ENCODE data around the gene FCHO1. TPM values are rescaled to one million over a fixed set of nuclear protein-coding genes. Genes with fewer than 3 reads are reported as not detected.
A peak's percentile ranks its signal among the peaks of the same experiment; 100 is the strongest.

Gene FCHO1
- total and polyA plus RNA-seq, 4 donors: 1.5 to 6.9 (median 2.3) TPM

- H3K27ac ChIP-seq (ENCODE audit: low read depth in 1 of 2, low read length in 2 of 2): no peak overlapping the region
- H3K27me3 ChIP-seq (ENCODE audit: control insufficient read depth in 1 of 2, insufficient read depth in 2 of 2, low read length in 1 of 2): no peaks in the 10 kb centered on the region
- no peak for ATAC-seq (ENCODE audit: low FRiP score)
- H3K9me3 ChIP-seq (ENCODE audit: control insufficient read depth, low read length): no peaks in the 10 kb centered on the region
- no peaks in the 10 kb centered on the region for H3K36me3 ChIP-seq (ENCODE audit: control insufficient read depth in 1 of 2, insufficient read depth in 2 of 2, low read length in 1 of 2)
- no peaks in the 10 kb centered on the region for H3K4me1 ChIP-seq (ENCODE audit: control insufficient read depth in 1 of 2, insufficient read depth in 2 of 2, low read length in 2 of 2)
- intact Hi-C loops (cut with DNase I): no loop called here
- DNase-seq: no peak
- 77 to 81% methylated on average over 13 of the region's 13 CpGs for WGBS, 2 donors
- no peak overlapping the region for H3K4me3 ChIP-seq (ENCODE audit: low read length in 2 of 2)
These were observed 66.5 kb downstream of the FCHO1 start for GRCh38 chr19:17817668-17818363.

GRCh38 chr19:17821190-17821589, 69.9 kb downstream of the FCHO1 start, which contains the start of gene INSL3:
Gene INSL3, minus strand, starts transcription at chr19:17821519. Its CDS starts 13 bp downstream, at chr19:17821506.
- ATAC-seq (ENCODE audit: low FRiP score) (no peak), DNase-seq (no peak)
- H3K4me1 ChIP-seq (ENCODE audit: control insufficient read depth in 1 of 2, insufficient read depth in 2 of 2, low read length in 2 of 2): no peaks in the 10 kb centered on the region
- no peak within 1 kb of the TSS for H3K27ac ChIP-seq (ENCODE audit: low read depth in 1 of 2, low read length in 2 of 2)
- no peaks in the 10 kb centered on the region for H3K27me3 ChIP-seq (ENCODE audit: control insufficient read depth in 1 of 2, insufficient read depth in 2 of 2, low read length in 1 of 2)
- 50 to 63% methylated on average over 33 to 34 of the region's 34 CpGs for WGBS, 2 donors
- H3K4me3 ChIP-seq (ENCODE audit: low read length in 2 of 2): no peak within 1 kb of the TSS
- no peaks in the 10 kb centered on the region for H3K36me3 ChIP-seq (ENCODE audit: control insufficient read depth in 1 of 2, insufficient read depth in 2 of 2, low read length in 1 of 2)
- intact Hi-C loops (cut with DNase I): no loop called here
- H3K9me3 ChIP-seq (ENCODE audit: control insufficient read depth, low read length): no peaks in the 10 kb centered on the region

DNA sequence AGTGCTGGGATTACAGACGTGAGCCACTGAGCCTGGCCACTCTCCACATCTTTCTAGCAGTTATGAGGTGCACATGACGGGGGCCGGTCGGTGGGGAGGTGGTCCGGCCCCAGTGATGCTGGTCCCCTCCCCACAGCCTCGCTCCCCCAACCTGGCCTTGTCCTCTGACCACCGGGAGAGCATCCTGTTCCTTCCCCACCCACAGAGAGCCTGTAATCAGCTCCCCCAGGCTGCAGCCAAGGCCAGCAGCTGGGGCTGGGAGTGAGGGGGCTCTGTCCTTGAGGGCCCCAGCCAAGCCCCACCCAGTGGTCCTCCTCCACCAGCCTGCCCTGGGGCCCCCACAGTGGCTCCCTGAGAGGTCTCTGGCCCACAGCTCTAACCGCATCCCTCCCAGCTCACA, 73.1 kb downstream of the FCHO1 start:
- DNase-seq (no peak), ATAC-seq (ENCODE audit: low FRiP score) (no peak)
- H3K4me3 ChIP-seq (ENCODE audit: low read length in 2 of 2): no peak overlapping the region
- H3K27me3 ChIP-seq (ENCODE audit: control insufficient read depth in 1 of 2, insufficient read depth in 2 of 2, low read length in 1 of 2): no peaks in the 10 kb centered on the region
- no peaks in the 10 kb centered on the region for H3K4me1 ChIP-seq (ENCODE audit: control insufficient read depth in 1 of 2, insufficient read depth in 2 of 2, low read length in 2 of 2)
- WGBS, 2 donors: 47 to 56% methylated on average over 8 of the region's 8 CpGs
- no peaks in the 10 kb centered on the region for H3K9me3 ChIP-seq (ENCODE audit: control insufficient read depth, low read length)
- H3K27ac ChIP-seq (ENCODE audit: low read depth in 1 of 2, low read length in 2 of 2): no peak overlapping the region
- intact Hi-C loops (cut with DNase I): no loop called here
- no peaks in the 10 kb centered on the region for H3K36me3 ChIP-seq (ENCODE audit: control insufficient read depth in 1 of 2, insufficient read depth in 2 of 2, low read length in 1 of 2)

DNA sequence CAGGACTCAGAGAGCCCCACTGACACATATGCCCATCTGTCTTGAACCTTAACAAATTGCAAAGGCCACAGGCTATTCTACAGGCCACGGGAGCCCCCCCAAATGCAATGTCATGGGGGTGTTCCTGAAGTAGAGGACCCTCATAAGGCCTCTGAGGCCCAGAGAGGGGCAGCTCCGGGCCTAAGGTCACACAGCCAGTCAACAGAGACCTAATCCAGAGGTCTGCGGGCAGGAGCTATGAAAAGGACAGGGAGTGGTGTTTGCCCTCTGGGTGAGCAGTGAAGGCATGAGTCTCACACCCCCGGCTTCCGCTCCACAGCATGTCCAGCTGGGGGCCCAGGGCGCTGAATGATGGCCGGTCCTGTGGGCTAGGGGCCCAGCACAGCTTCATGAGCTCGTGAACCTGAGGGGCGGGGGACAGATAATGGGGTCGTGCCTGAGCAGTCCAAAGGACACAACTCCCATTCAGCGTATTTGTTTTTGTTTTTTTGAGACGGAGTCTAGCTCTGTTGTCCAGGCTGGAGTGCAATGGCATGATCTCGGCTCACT, 75.3 kb downstream of the FCHO1 start:
- intact Hi-C loops (cut with DNase I): no loop called here
- Histone ChIP-seq H3K27ac (ENCODE audit: low read depth in 1 of 2, low read length in 2 of 2) (no peak overlapping the region), H3K4me3 (ENCODE audit: low read length in 2 of 2) (no peak overlapping the region), H3K36me3 (ENCODE audit: control insufficient read depth in 1 of 2, insufficient read depth in 2 of 2, low read length in 1 of 2) (no peaks in the 10 kb centered on the region), H3K4me1 (ENCODE audit: control insufficient read depth in 1 of 2, insufficient read depth in 2 of 2, low read length in 2 of 2) (no peaks in the 10 kb centered on the region), H3K27me3 (ENCODE audit: control insufficient read depth in 1 of 2, insufficient read depth in 2 of 2, low read length in 1 of 2) (peaks cover 0 to 3% of the 10 kb centered on the region in 2 donors), H3K9me3 (ENCODE audit: control insufficient read depth, low read length) (no peaks in the 10 kb centered on the region)
- WGBS, 2 donors: 83 to 85% methylated on average over 13 of the region's 13 CpGs
- no peak for ATAC-seq (ENCODE audit: low FRiP score)
- DNase-seq: no peak

DNA sequence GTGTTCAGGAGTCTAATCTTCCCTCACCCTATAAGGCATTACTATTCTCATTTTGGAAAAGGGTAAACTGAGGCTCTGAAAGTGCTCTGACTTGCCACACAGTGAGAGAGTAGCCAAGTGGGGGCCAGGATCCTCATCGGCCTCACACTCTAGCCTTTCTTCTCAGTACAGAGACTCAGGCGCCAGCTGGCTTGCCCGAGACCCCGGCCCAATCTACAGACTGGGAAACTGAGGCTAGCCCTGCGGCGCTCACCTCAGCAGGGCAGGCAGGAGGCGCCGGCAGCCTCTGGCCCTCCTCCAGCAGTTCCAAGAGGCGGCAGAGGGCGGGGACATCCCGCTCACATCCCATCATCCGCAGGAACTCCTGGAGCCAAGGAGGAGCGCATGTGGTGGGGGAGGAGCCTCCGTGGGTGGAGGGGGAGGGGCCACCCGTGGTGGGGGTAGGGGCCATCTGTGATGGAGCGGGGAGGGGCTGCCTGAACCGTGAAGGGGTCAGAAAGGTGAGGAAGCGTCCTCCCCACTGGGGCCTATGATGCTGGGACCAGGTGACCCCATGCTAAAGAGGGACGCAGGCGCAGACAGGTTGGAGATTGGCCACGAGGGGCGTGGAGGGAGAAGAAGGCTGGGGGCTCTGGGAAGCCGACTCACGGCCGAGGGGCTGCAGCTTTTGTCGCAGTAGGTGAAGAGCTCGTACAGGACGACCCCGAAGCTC, 78.7 kb downstream of the FCHO1 start:
- Histone ChIP-seq H3K27me3 (ENCODE audit: control insufficient read depth in 1 of 2, insufficient read depth in 2 of 2, low read length in 1 of 2) (peaks cover 0 to 3% of the 10 kb centered on the region in 2 donors), H3K9me3 (ENCODE audit: control insufficient read depth, low read length) (no peaks in the 10 kb centered on the region), H3K4me1 (ENCODE audit: control insufficient read depth in 1 of 2, insufficient read depth in 2 of 2, low read length in 2 of 2) (no peaks in the 10 kb centered on the region), H3K36me3 (ENCODE audit: control insufficient read depth in 1 of 2, insufficient read depth in 2 of 2, low read length in 1 of 2) (no peaks in the 10 kb centered on the region), H3K27ac (ENCODE audit: low read depth in 1 of 2, low read length in 2 of 2) (no peak overlapping the region), H3K4me3 (ENCODE audit: low read length in 2 of 2) (no peak overlapping the region)
- intact Hi-C loops (cut with DNase I): no loop called here
- no peak for ATAC-seq (ENCODE audit: low FRiP score)
- DNase-seq: no peak
- WGBS, 2 donors: 8 to 12% methylated on average over 25 to 29 of the region's 29 CpGs

DNA sequence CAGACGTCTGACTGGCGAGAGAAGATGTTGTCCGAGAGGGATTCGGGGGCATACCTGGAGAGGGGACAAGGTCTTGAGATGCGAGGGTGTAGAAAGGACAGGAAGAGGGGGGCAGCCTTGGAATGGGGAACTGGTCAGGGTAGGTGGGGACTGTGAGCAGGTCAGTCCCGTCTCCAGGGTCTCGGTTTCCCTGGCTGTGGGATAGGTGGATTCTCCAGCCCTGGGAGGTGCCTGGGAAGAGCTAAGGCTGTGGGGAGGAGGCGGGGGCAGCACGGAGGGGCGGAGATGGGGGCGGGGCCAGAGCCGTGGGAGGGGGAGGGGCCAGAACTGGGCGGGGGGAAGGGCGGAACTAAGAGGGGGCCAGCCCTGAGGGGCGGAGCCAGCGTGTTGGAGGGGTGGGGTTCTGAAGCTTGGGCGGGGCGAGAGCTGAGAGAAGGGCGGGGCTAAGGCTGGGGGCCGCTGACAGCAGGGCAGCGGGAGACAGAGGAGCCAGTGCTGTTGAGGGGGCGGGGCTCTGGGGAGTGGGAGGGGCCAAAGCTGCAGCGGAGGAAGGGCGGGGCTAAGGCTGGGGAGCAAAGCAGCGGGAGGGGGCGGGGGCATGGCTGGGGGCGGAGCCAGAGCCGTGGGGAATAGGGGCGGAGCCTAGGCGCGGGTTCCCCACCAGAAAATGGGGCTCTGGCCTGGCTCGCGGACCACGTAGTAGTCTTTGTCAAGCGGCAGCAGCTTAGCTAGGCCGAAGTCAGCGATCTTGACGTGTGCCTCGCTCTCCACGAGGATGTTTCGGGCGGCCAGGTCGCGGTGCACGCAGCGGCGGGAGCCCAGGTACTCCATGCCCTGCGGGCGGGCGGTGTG, 79.5 kb downstream of the FCHO1 start:
- DNase-seq: peak; percentile 76 to 92
- peaks cover 0 to 3% of the 10 kb centered on the region in 2 donors for H3K27me3 ChIP-seq (ENCODE audit: control insufficient read depth in 1 of 2, insufficient read depth in 2 of 2, low read length in 1 of 2)

DNA sequence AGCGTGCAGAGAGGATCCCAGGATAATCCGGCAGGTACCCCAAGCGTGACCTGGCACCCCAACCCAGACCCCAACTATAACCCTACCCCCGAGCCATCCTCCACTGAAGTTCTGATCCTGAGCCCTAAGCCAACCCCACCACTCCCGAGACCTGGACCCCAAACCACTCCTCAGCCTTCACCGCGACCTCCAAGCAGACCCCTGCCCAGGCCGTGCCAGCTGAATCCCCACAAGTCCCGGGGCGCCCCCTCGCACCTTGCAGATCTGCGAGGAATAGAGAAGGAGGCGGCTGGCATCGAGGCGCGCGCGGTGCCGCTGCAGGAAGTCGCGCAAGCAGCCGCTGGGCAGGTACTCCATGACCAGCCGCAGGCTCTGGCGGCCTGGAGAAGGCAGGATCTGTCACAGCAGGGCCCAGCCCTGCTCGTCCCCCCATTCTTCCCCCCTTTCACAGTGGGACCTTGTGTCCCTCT, 80.2 kb downstream of the FCHO1 start:
- Histone ChIP-seq H3K27me3 (ENCODE audit: control insufficient read depth in 1 of 2, insufficient read depth in 2 of 2, low read length in 1 of 2) (peaks cover 0 to 3% of the 10 kb centered on the region in 2 donors), H3K27ac (ENCODE audit: low read depth in 1 of 2, low read length in 2 of 2) (no peak overlapping the region), H3K4me3 (ENCODE audit: low read length in 2 of 2) (no peak overlapping the region), H3K36me3 (ENCODE audit: control insufficient read depth in 1 of 2, insufficient read depth in 2 of 2, low read length in 1 of 2) (no peaks in the 10 kb centered on the region), H3K9me3 (ENCODE audit: control insufficient read depth, low read length) (no peaks in the 10 kb centered on the region), H3K4me1 (ENCODE audit: control insufficient read depth in 1 of 2, insufficient read depth in 2 of 2, low read length in 2 of 2) (no peaks in the 10 kb centered on the region)
- intact Hi-C loops (cut with DNase I): no loop called here
- no peak for ATAC-seq (ENCODE audit: low FRiP score)
- WGBS, 2 donors: 15 to 27% methylated on average over 24 to 25 of the region's 25 CpGs
- DNase-seq: peak in 1 of 2 donors; percentile 79

More for the DNA sequence above, 79.5 kb downstream of the FCHO1 start:
- H3K27ac ChIP-seq (ENCODE audit: low read depth in 1 of 2, low read length in 2 of 2): no peak overlapping the region
- peak; percentile 91 for ATAC-seq (ENCODE audit: low FRiP score)
- no peaks in the 10 kb centered on the region for H3K36me3 ChIP-seq (ENCODE audit: control insufficient read depth in 1 of 2, insufficient read depth in 2 of 2, low read length in 1 of 2)
- no peak overlapping the region for H3K4me3 ChIP-seq (ENCODE audit: low read length in 2 of 2)
- WGBS, 2 donors: 5 to 7% methylated on average over 41 to 50 of the region's 50 CpGs
- no peaks in the 10 kb centered on the region for H3K9me3 ChIP-seq (ENCODE audit: control insufficient read depth, low read length)
- intact Hi-C loops (cut with DNase I): no loop called here
- H3K4me1 ChIP-seq (ENCODE audit: control insufficient read depth in 1 of 2, insufficient read depth in 2 of 2, low read length in 2 of 2): no peaks in the 10 kb centered on the region

GRCh38 chr19:17832443-17833208, 81.3 kb downstream of the FCHO1 start:
- Histone ChIP-seq H3K4me1 (ENCODE audit: control insufficient read depth in 1 of 2, insufficient read depth in 2 of 2, low read length in 2 of 2) (no peaks in the 10 kb centered on the region), H3K9me3 (ENCODE audit: control insufficient read depth, low read length) (no peaks in the 10 kb centered on the region), H3K27me3 (ENCODE audit: control insufficient read depth in 1 of 2, insufficient read depth in 2 of 2, low read length in 1 of 2) (peaks cover 0 to 3% of the 10 kb centered on the region in 2 donors), H3K27ac (ENCODE audit: low read depth in 1 of 2, low read length in 2 of 2) (no peak overlapping the region), H3K36me3 (ENCODE audit: control insufficient read depth in 1 of 2, insufficient read depth in 2 of 2, low read length in 1 of 2) (no peaks in the 10 kb centered on the region), H3K4me3 (ENCODE audit: low read length in 2 of 2) (no peak overlapping the region)
- 86 to 87% methylated on average over 17 of the region's 17 CpGs for WGBS, 2 donors
- ATAC-seq (ENCODE audit: low FRiP score) (no peak), DNase-seq (no peak)
- intact Hi-C loops (cut with DNase I): no loop called here

Measured in aorta (tissue), 5 donors.